HepG2 (cell line): Measurements from ENCODE around the gene LEMD1. TPM values are rescaled to one million over a fixed set of nuclear protein-coding genes. Genes with fewer than 3 reads are reported as not detected.

Experiments used
- ATAC-seq: fragments of 200-7000 bp; cut with Tn5 transposase; 3 replicates; pipeline ENCODE4 v1.9.1; 2020; ENCODE audit warnings: mild to moderate bottlenecking, moderate library complexity
- BruUV-seq: library from RNA; stranded (reverse); fragments of 400-500 nt; replicated peaks from 2 replicates; lab custom pipeline; 2021; lab: Mats Ljungman, UMichigan
- CTCF ChIA-PET: fragments of 300-600 bp; formaldehyde crosslinking; extraction: SDS; loops from one replicate; lab custom pipeline; 2021; ENCODE audit warnings: low total read pairs, inconsistent platforms, low intra/inter-chr PET ratio; lab: Yijun Ruan, JAX
- POLR2A ChIA-PET: fragments of 350-600 bp; sonication (Branson Sonifier 250); formaldehyde crosslinking; loops from one replicate; lab custom pipeline; 2020; ENCODE audit warnings: antibody characterized with exemption, inconsistent platforms; lab: Yijun Ruan, JAX
- DNase-seq: peaks from one replicate; pipeline ENCODE4 v3.0.0-alpha.2; 2015; ENCODE audit warnings: low spot score
- FAIRE-seq: peaks from 3 replicates; lab custom pipeline; 2011; peaks lifted over from hg19 to GRCh38; lab: Jason Lieb, UNC
- H2AFZ ChIP-seq: one replicate; pipeline ENCODE4 v1.6.1; 2011; ENCODE audit warnings: low read length, inconsistent platforms
- H3K27ac ChIP-seq: fragments of 300-600 bp; 3 replicates; pipeline ENCODE4 v1.8.0; 2011; ENCODE audit warnings: mixed run types, mild to moderate bottlenecking, mixed read lengths, low read length, inconsistent platforms; ENCODE audit not compliant: insufficient read depth; ENCODE audit errors: extremely low read length
- H3K27me3 ChIP-seq, 2 experiments: fragments of 200-600 bp in 1 of 2; 2 replicates in 1 of 2; 3 replicates in 1 of 2; pipeline versions ENCODE4 v1.6.0 to v1.8.0; 2011; ENCODE audit warnings: low read length in 2 of 2, mild to moderate bottlenecking in 2 of 2, moderate library complexity in 2 of 2, inconsistent platforms in 1 of 2; ENCODE audit not compliant: insufficient read depth in 2 of 2, control insufficient read depth in 1 of 2
- H3K36me3 ChIP-seq, 2 experiments: fragments of 200-600 bp in 1 of 2; replicated peaks in 1 of 2; 2 replicates in 1 of 2; 3 replicates in 1 of 2; pipeline versions ENCODE4 v1.5.1 to v1.8.0; 2011; ENCODE audit warnings: low read length in 2 of 2, inconsistent platforms in 1 of 2; ENCODE audit not compliant: insufficient read depth in 2 of 2, control insufficient read depth in 1 of 2
- H3K4me1 ChIP-seq: 2 replicates; pipeline ENCODE4 v1.5.1; 2012; ENCODE audit warnings: low read length, inconsistent platforms; ENCODE audit not compliant: insufficient read depth
- H3K4me2 ChIP-seq: 2 replicates; pipeline ENCODE4 v1.6.0; 2011; ENCODE audit warnings: low read depth, low read length, inconsistent platforms
- H3K4me3 ChIP-seq, 3 experiments: fragments of 200-600 bp in 1 of 3; sonication (generic), shearing (Covaris generic) in 1 of 3; replicated peaks in 1 of 3; 2 replicates each; pipeline ENCODE4 v1.5.1; 2011 to 2016; ENCODE audit warnings: low read length in 3 of 3, inconsistent platforms in 2 of 3, low read depth in 2 of 3, mild to moderate bottlenecking in 2 of 3, control low read depth in 1 of 3, mixed read lengths in 1 of 3; ENCODE audit not compliant: insufficient read depth in 1 of 3
- H3K79me2 ChIP-seq: one replicate; pipeline ENCODE4 v1.6.1; 2011; ENCODE audit warnings: low read length, inconsistent platforms; ENCODE audit not compliant: insufficient read depth
- H3K9ac ChIP-seq: 2 replicates; pipeline ENCODE4 v1.6.0; 2011; ENCODE audit warnings: mild to moderate bottlenecking, low read depth, low read length, inconsistent platforms; ENCODE audit not compliant: insufficient read depth
- H3K9me3 ChIP-seq: 2 replicates; pipeline ENCODE4 v1.5.1; 2012; ENCODE audit warnings: mild to moderate bottlenecking, low read length
- H4K20me1 ChIP-seq: 2 replicates; pipeline ENCODE4 v1.6.0; 2011; ENCODE audit warnings: inconsistent platforms, mild to moderate bottlenecking, low read length, moderate library complexity; ENCODE audit not compliant: insufficient read depth
- AKNA ChIP-seq: sonication (generic); formaldehyde crosslinking; IDR thresholded peaks from 2 replicates; pipeline ENCODE4 v1.4.0; 2020; ENCODE audit warnings: missing genetic modification reagents, borderline replicate concordance
- DNMT3B ChIP-seq: conservative IDR thresholded peaks from 2 replicates; pipeline ENCODE4 v1.6.1; 2016; ENCODE audit warnings: missing biosample characterization, control low read depth
- MAZ ChIP-seq, 2 experiments: sonication (generic) in 1 of 2; formaldehyde crosslinking in 1 of 2; IDR thresholded peaks; 2 replicates each; pipeline versions ENCODE4 v1.5.0 to v1.6.1; 2012 to 2020; ENCODE audit warnings: low read depth in 2 of 2, mild to moderate bottlenecking in 2 of 2, borderline replicate concordance in 1 of 2, improper control_type of control experiment in 1 of 2, low read length in 1 of 2, missing genetic modification reagents in 1 of 2, moderate library complexity in 1 of 2
- RBM39 ChIP-seq: fragments of 200-400 bp; formaldehyde crosslinking; IDR thresholded peaks from one replicate; pipeline ENCODE4 v1.6.1; 2018; ENCODE audit warnings: antibody characterized with exemption, mild to moderate bottlenecking, low read depth, low read length; ENCODE audit not compliant: poor library complexity, severe bottlenecking
- SOX13 ChIP-seq, 3 experiments: fragments of 450-650 bp in 1 of 3; sonication (generic) in 1 of 3; formaldehyde crosslinking in 1 of 3; IDR thresholded peaks in 2 of 3; conservative IDR thresholded peaks in 1 of 3; 2 replicates each; pipeline versions ENCODE4 v1.5.0 to v1.6.1; 2016 to 2020; ENCODE audit warnings: antibody characterized with exemption in 1 of 3, mild to moderate bottlenecking in 1 of 3, missing compliant biosample characterization in 1 of 3, missing genetic modification reagents in 1 of 3, moderate library complexity in 1 of 3
- XRCC5 ChIP-seq: fragments of 200-400 bp; formaldehyde crosslinking; optimal IDR thresholded peaks from 2 replicates; pipeline ENCODE3; 2017; ENCODE audit warnings: mild to moderate bottlenecking, low read length
- ZNF331 ChIP-seq: sonication (generic); formaldehyde crosslinking; IDR thresholded peaks from 2 replicates; pipeline ENCODE4 v1.4.0; 2020; ENCODE audit warnings: missing genetic modification reagents
- ZNF691 ChIP-seq: sonication (generic); formaldehyde crosslinking; IDR thresholded peaks from 2 replicates; pipeline ENCODE4 v1.4.0; 2020; ENCODE audit warnings: missing genetic modification reagents, low read depth, mild to moderate bottlenecking, borderline replicate concordance
- ZSCAN30 ChIP-seq: sonication (generic); formaldehyde crosslinking; IDR thresholded peaks from 2 replicates; pipeline ENCODE4 v1.5.0; 2020; ENCODE audit warnings: mild to moderate bottlenecking, missing genetic modification reagents
- WGBS: methylation state at CpG from one replicate; pipeline ENCODE4 v1.1.6; 2017; ENCODE audit warnings: low lambda C conversion rate; 5-methylcytosine and 5-hydroxymethylcytosine counted together
- in situ Hi-C: cut with HindIII; loops from 2 replicates; pipeline ENCODE4 v1.10.0; 2017; ENCODE audit warnings: low pct_unique_long_range_greater_than_20kb; ENCODE audit not compliant: extremely low pct_ligation_motif_present
- intact Hi-C: fragments of 100-400 bp; cut with micrococcal nuclease; formaldehyde crosslinking; loops from one replicate; pipeline ENCODE4 v1.10.0; 2022; ENCODE audit not compliant: unreplicated experiment
- polyA plus RNA-seq, 8 experiments: library from polyadenylated mRNA; depleted of rRNA in 3 of 8; stranded (reverse) in 7 of 8; unstranded in 1 of 8; fragments of >200 nt; fragmentation: Illumina TruSeq in 4 of 8; extraction: Trizol in 4 of 8; gene quantifications; 2 replicates each; pipeline versions ENCODE4 v1.2.1 to v1.2.3, GENCODE V29; 2011 to 2016; ENCODE audit warnings: low read depth in 4 of 8, missing spikeins in 1 of 8, mixed read lengths in 1 of 8; ENCODE audit not compliant: insufficient read depth in 1 of 8
- total RNA-seq, 5 experiments: library from RNA; depleted of rRNA; stranded (reverse); fragments of >200 nt; fragmentation: Illumina TruSeq; extraction: Trizol; gene quantifications; 2 replicates each; pipeline ENCODE4 v1.2.3, GENCODE V29; 2016; ENCODE audit warnings: low read depth in 1 of 5

Gene LEMD1
- total and polyA plus RNA-seq, 2 of the 13 experiments (the other 11 are each of a cell fraction or from before 2014, with no cell fraction given), result 1.4 to 2.3 TPM

GRCh38 chr1:205339197-205339702 is 82.6 kb downstream of the LEMD1 start:
- DNase-seq, result no peak
- Histone ChIP-seq H3K4me1 (peaks cover 2% of the 10 kb centered on the region), H3K27ac (no peak overlapping the region), H4K20me1 (no peaks in the 10 kb centered on the region), H2AFZ (no peak overlapping the region), H3K27me3 (peaks cover 8 to 47% of the 10 kb centered on the region in 2 experiments), H3K9me3 (no peaks in the 10 kb centered on the region), H3K4me2 (no peak overlapping the region), H3K9ac (no peak overlapping the region), H3K79me2 (no peaks in the 10 kb centered on the region), H3K36me3 (no peaks in the 10 kb centered on the region), H3K4me3 (no peak overlapping the region)
- no TSS peak for BruUV-seq
- intact Hi-C loops (loop anchor here (5.0 to 10.0 kb wide), 2 partner anchors 116 to 148 kb away; partner anchors contain the start of gene BLACAT1), in situ Hi-C loops (loop anchor here (10.0 kb wide), 1 partner anchor 364 kb away; no protein-coding TSS in a partner anchor)
- ATAC-seq, result peak; percentile 36; the same call in 2 of the 3 replicates
- CTCF ChIA-PET, result no interaction called here
- WGBS, result 31% methylated on average over 17 of the region's 21 CpGs
- no peak for FAIRE-seq
- TF ChIP-seq MAZ (IDR thresholded peaks at IDR 0.05; ENCODE audit: borderline replicate concordance, low read depth, low read length) (no peak), MAZ (CRISPR knock-in tag; IDR thresholded peaks at IDR 0.05; ENCODE audit: low read depth) (no peak)
- POLR2A ChIA-PET, result no interaction called here

GRCh38 chr1:205338011-205338410 is 83.8 kb downstream of the LEMD1 start:
- no peaks in the 10 kb centered on the region for H3K4me1 ChIP-seq
- BruUV-seq, result no TSS peak
- no peak overlapping the region for H2AFZ ChIP-seq
- H3K9me3 ChIP-seq, result no peaks in the 10 kb centered on the region
- no peaks in the 10 kb centered on the region for H3K36me3 ChIP-seq
- FAIRE-seq (no peak), DNase-seq (no peak), ATAC-seq (no peak)
- no peaks in the 10 kb centered on the region for H3K79me2 ChIP-seq
- H3K27ac ChIP-seq, result no peak overlapping the region
- ChIA-PET POLR2A (no interaction called here), CTCF (no interaction called here)
- H3K9ac ChIP-seq, result no peak overlapping the region
- intact Hi-C loops, result loop anchor here (5.0 to 10.0 kb wide), 2 partner anchors 117 to 149 kb away; partner anchors contain the start of gene BLACAT1
- no peaks in the 10 kb centered on the region for H4K20me1 ChIP-seq
- H3K27me3 ChIP-seq, result peaks cover 4 to 38% of the 10 kb centered on the region in 2 experiments
- WGBS, result 13% methylated on average over 7 of the region's 7 CpGs
- in situ Hi-C loops, result loop anchor here (10.0 kb wide), 1 partner anchor 363 kb away; no protein-coding TSS in a partner anchor
- H3K4me2 ChIP-seq, result no peak overlapping the region
- H3K4me3 ChIP-seq, result no peak overlapping the region
- TF ChIP-seq AKNA (CRISPR knock-in tag) (no peak), RBM39 (no peak), SOX13 (IDR thresholded peaks at IDR 0.05) (no peak), SOX13 (CRISPR knock-in tag; conservative IDR thresholded peaks at IDR 0.05 in 1 of 2, IDR thresholded peaks at IDR 0.05 in 1 of 2) (no peak), DNMT3B (CRISPR knock-in tag) (no peak), ZNF691 (CRISPR knock-in tag) (no peak), ZNF331 (no peak), XRCC5 (no peak), ZSCAN30 (CRISPR knock-in tag) (no peak)
